ENCODE results near the gene RABL6.

RABL6 gene

DNA sequence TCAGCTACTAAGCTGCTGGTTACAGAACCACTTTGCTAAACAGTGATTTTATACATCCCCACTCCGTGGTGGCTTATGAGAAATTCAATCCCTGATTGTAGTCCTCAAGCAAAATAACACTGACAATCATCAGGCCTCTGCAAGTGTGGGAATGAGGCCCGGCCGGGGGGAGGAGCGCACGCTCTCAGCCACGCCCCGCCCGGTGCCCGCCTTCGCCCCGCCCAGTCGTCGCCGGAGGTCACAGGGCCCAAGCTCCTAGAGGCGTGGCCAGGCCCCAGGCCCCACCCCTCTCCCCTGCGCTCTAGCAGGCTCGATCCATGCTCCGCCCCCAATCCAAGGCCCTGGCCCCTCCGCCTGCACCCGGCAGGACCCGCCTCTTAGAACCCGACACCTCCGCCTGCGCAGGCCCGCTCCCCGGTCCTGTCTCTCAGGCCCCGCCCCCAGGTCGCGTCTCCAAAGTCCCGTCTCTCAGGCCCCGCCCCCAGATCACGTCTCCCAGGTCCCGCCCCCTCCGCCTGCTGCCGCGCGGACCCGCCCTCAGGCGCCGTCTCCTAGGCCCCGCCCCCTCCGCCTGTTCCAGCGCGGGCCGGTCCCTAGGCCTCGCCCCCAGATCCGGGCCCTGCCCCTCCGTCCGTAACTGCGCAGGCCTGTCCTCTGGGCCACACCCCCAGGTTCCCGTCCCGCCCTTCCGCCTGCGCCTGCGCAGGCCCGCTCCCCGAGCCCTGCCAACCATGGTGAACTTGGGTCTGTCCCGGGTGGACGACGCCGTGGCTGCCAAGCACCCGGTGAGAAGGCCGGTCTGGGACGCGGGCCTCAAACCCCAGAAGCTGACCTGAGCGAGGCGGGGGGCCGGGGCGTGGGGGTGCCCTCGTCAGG, 16.9 kb upstream of the RABL6 start, which contains the start of gene TMEM141 (continued):
- TF ChIP-seq, protein P1, sequence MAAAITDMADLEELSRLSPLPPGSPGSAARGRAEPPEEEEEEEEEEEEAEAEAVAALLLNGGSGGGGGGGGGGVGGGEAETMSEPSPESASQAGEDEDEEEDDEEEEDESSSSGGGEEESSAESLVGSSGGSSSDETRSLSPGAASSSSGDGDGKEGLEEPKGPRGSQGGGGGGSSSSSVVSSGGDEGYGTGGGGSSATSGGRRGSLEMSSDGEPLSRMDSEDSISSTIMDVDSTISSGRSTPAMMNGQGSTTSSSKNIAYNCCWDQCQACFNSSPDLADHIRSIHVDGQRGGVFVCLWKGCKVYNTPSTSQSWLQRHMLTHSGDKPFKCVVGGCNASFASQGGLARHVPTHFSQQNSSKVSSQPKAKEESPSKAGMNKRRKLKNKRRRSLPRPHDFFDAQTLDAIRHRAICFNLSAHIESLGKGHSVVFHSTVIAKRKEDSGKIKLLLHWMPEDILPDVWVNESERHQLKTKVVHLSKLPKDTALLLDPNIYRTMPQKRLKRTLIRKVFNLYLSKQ (tag by site-specific recombination; IDR thresholded peaks at IDR 0.05; ENCODE audit: borderline replicate concordance) = no peak
- no peak for TF ChIP-seq ZNF514 (tag by site-specific recombination; IDR thresholded peaks at IDR 0.05)
- no peak for TF ChIP-seq GFI1B (tag by site-specific recombination; IDR thresholded peaks at IDR 0.05)
- TF ChIP-seq ZNF146 (tag by site-specific recombination; IDR thresholded peaks at IDR 0.05) = no peak
- peak; percentile 20; the same call in 1 of the 2 replicates for TF ChIP-seq ZNF629 (tag by site-specific recombination; IDR thresholded peaks at IDR 0.05)
- TF ChIP-seq PRDM4 (tag by site-specific recombination; IDR thresholded peaks at IDR 0.05) = no peak
- no peak for TF ChIP-seq ZNF112 (tag by site-specific recombination; IDR thresholded peaks at IDR 0.05)
- no peak for TF ChIP-seq ZNF132 (tag by site-specific recombination; IDR thresholded peaks at IDR 0.05; ENCODE audit: borderline replicate concordance)
- no peak for TF ChIP-seq ZNF513 (tag by site-specific recombination; IDR thresholded peaks at IDR 0.05)
- peak; percentile 50 for TF ChIP-seq ZNF335 (tag by site-specific recombination; conservative IDR thresholded peaks at IDR 0.05)
- TF ChIP-seq, protein P2, sequence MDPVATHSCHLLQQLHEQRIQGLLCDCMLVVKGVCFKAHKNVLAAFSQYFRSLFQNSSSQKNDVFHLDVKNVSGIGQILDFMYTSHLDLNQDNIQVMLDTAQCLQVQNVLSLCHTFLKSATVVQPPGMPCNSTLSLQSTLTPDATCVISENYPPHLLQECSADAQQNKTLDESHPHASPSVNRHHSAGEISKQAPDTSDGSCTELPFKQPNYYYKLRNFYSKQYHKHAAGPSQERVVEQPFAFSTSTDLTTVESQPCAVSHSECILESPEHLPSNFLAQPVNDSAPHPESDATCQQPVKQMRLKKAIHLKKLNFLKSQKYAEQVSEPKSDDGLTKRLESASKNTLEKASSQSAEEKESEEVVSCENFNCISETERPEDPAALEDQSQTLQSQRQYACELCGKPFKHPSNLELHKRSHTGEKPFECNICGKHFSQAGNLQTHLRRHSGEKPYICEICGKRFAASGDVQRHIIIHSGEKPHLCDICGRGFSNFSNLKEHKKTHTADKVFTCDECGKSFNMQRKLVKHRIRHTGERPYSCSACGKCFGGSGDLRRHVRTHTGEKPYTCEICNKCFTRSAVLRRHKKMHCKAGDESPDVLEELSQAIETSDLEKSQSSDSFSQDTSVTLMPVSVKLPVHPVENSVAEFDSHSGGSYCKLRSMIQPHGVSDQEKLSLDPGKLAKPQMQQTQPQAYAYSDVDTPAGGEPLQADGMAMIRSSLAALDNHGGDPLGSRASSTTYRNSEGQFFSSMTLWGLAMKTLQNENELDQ (tag by site-specific recombination; IDR thresholded peaks at IDR 0.05; ENCODE audit: low read depth) = no peak
- no peak for TF ChIP-seq ZNF16 (tag by site-specific recombination; IDR thresholded peaks at IDR 0.05; ENCODE audit: low read depth)
- no peak for TF ChIP-seq ZNF138 (tag by site-specific recombination; IDR thresholded peaks at IDR 0.05; ENCODE audit: borderline replicate concordance)
- no peak for TF ChIP-seq ZNF585B (tag by site-specific recombination; IDR thresholded peaks at IDR 0.05)
- 0 out of 2 replicates have a peak, but pooled peaks have one; percentile 57 for TF ChIP-seq ZBTB20 (tag by site-specific recombination; IDR thresholded peaks at IDR 0.05)
- peak; percentile 95 for TF ChIP-seq ZNF660 (tag by site-specific recombination; IDR thresholded peaks at IDR 0.05)
- TF ChIP-seq PRDM1 (tag by site-specific recombination; IDR thresholded peaks at IDR 0.05) = no peak
- TF ChIP-seq ZNF280C (tag by site-specific recombination; IDR thresholded peaks at IDR 0.05) = no peak
- TF ChIP-seq, protein P3, sequence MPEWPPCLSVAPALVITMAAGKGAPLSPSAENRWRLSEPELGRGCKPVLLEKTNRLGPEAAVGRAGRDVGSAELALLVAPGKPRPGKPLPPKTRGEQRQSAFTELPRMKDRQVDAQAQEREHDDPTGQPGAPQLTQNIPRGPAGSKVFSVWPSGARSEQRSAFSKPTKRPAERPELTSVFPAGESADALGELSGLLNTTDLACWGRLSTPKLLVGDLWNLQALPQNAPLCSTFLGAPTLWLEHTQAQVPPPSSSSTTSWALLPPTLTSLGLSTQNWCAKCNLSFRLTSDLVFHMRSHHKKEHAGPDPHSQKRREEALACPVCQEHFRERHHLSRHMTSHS (tag by site-specific recombination; IDR thresholded peaks at IDR 0.05) = no peak
- TF ChIP-seq ZNF184 (tag by site-specific recombination; IDR thresholded peaks at IDR 0.05) = no peak
- TF ChIP-seq ZNF214 (tag by site-specific recombination; IDR thresholded peaks at IDR 0.05; ENCODE audit: borderline replicate concordance) = no peak
- TF ChIP-seq SP2 (tag by site-specific recombination; IDR thresholded peaks at IDR 0.05) = peak; percentile 91
- TF ChIP-seq KLF8 (tag by site-specific recombination; IDR thresholded peaks at IDR 0.05) = peak; percentile 77
- no peak for TF ChIP-seq ZNF548 (tag by site-specific recombination; IDR thresholded peaks at IDR 0.05)
- TF ChIP-seq ZNF426 (tag by site-specific recombination; IDR thresholded peaks at IDR 0.05) = no peak
- TF ChIP-seq ZNF473 (tag by site-specific recombination; IDR thresholded peaks at IDR 0.05) = no peak
- TF ChIP-seq ZNF19 (tag by site-specific recombination; IDR thresholded peaks at IDR 0.05; ENCODE audit: low read depth) = no peak
- peak; percentile 82 for TF ChIP-seq SP7 (tag by site-specific recombination; IDR thresholded peaks at IDR 0.05)
- no peak for TF ChIP-seq HOXC10 (CRISPR knock-in tag; IDR thresholded peaks at IDR 0.05)
- TF ChIP-seq ZNF133 (tag by site-specific recombination; IDR thresholded peaks at IDR 0.05) = no peak
